ENCODE results near the gene GUSB. TPM values are rescaled to one million over a fixed set of nuclear protein-coding genes. Genes with fewer than 3 reads are reported as not detected.
A peak's percentile ranks its signal among the peaks of the same experiment; 100 is the strongest.
"Not testable (repeated sequence)": the region's sequence is repeated elsewhere in the genome, so short reads cannot be mapped to it uniquely, and the experiment has no call there.

The GUSB gene
- total RNA-seq, 2 experiments from 2014 or later, result 49.5 to 50.9 TPM

DNA sequence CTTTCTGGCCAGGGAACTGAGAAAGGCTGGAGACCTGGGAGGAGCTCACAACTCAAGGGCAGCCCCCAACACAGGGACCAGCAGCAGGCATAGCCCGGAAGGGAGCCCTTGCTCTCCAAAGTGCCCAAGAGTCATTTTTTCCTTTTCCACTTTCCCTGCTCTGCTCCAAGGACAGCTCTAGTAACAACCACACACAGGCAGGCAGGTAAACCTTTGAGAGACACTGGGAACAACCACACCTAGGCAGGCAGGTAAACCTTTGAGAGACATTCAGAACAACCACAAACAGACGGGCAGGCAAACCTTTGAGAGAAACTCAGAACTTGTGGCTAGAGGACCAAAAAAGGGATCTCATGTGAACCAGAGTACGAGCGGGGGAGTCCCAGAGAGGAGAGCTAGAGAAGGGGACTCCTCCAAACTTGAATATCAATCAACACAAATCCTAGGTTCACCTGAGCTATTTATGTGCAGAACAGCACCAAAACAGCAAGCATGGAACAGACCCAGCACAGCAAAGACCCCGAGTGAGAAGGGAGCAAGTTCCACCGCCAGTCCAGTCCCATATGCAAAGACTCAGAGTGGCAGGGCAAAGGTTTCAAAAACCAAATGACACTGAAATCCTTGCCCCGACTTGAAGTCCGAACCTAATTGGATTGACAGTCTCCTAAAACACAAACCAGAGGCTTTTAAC is 33.6 kb upstream of the GUSB start:
- H3K79me2 ChIP-seq (ENCODE audit: insufficient read depth, low read depth, low read length), result no peaks in the 10 kb centered on the region
- ChIA-PET POLR2A (interaction anchor here (0.6 to 1.3 kb wide), 3 partner anchors 14 to 155 kb away, joined by 3 to 5 read pairs (median 3); no protein-coding TSS in a partner anchor), CTCF (ENCODE audit: unreplicated experiment) (no interaction called here)
- H3K36me3 ChIP-seq (ENCODE audit: insufficient read depth, low read length), result no peaks in the 10 kb centered on the region
- no TSS peak for BruUV-seq (replicated peaks)
- H3K4me3 ChIP-seq (ENCODE audit: low read depth, low read length, poor library complexity, severe bottlenecking), result no peak overlapping the region
- no peaks in the 10 kb centered on the region for H3K4me1 ChIP-seq (ENCODE audit: insufficient read depth, low read length, poor library complexity, severe bottlenecking)
- TF ChIP-seq EZH2phosphoT487 (IDR thresholded peaks at IDR 0.05; ENCODE audit: borderline replicate concordance, low read depth, low read length), result no peak
- TF ChIP-seq, protein P1, sequence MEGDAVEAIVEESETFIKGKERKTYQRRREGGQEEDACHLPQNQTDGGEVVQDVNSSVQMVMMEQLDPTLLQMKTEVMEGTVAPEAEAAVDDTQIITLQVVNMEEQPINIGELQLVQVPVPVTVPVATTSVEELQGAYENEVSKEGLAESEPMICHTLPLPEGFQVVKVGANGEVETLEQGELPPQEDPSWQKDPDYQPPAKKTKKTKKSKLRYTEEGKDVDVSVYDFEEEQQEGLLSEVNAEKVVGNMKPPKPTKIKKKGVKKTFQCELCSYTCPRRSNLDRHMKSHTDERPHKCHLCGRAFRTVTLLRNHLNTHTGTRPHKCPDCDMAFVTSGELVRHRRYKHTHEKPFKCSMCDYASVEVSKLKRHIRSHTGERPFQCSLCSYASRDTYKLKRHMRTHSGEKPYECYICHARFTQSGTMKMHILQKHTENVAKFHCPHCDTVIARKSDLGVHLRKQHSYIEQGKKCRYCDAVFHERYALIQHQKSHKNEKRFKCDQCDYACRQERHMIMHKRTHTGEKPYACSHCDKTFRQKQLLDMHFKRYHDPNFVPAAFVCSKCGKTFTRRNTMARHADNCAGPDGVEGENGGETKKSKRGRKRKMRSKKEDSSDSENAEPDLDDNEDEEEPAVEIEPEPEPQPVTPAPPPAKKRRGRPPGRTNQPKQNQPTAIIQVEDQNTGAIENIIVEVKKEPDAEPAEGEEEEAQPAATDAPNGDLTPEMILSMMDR (conservative IDR thresholded peaks at IDR 0.05; ENCODE audit: low read length), result no peak
- H3K4me2 ChIP-seq (ENCODE audit: low read length), result no peak overlapping the region
- no peak for DNase-seq (ENCODE audit: low spot score)
- intact Hi-C loops (cut with micrococcal nuclease; ENCODE audit: unreplicated experiment), result no loop called here
- no peaks in the 10 kb centered on the region for H3K9me2 ChIP-seq (ENCODE audit: insufficient read depth, low read length)
- no peaks in the 10 kb centered on the region for H4K20me1 ChIP-seq (ENCODE audit: insufficient read depth, low read length)
- H3K27ac ChIP-seq (ENCODE audit: low read depth, low read length, poor library complexity, severe bottlenecking), result no peak overlapping the region
- no peaks in the 10 kb centered on the region for H3K9me3 ChIP-seq (ENCODE audit: low read length)
- H2AFZ ChIP-seq (ENCODE audit: low read length), result no peak overlapping the region

DNA sequence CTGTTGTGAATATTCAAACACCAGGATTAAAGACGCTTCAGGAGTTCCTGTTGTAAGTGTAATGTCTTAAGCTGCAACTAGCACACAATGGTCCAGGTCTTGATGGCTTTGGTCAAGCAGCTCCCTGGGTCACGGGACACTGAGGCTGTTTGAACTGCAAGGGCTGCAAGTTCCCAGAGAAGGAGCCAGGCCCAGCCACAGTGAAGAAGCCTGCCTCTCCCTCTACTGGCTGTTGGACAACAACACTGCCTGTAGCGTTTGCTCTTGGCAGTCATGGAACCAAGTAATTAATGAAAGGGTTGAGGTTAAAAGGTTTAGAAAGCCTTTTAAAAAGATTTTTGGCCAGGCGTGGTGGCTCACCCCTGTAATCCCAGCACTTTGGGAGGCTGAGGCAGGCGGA is 31.9 kb upstream of the GUSB start:
- DNase-seq (ENCODE audit: low spot score), result peak; percentile 27
- no TSS peak for BruUV-seq (replicated peaks)
- H3K79me2 ChIP-seq (ENCODE audit: insufficient read depth, low read depth, low read length), result no peaks in the 10 kb centered on the region
- ChIA-PET POLR2A (interaction anchor here (0.6 kb wide), 1 partner anchor 215 kb away, joined by 5 read pairs; no protein-coding TSS in a partner anchor), CTCF (ENCODE audit: unreplicated experiment) (no interaction called here)
- H3K4me3 ChIP-seq (ENCODE audit: low read depth, low read length, poor library complexity, severe bottlenecking), result no peak overlapping the region
- TF ChIP-seq, protein P1 (conservative IDR thresholded peaks at IDR 0.05; ENCODE audit: low read length), result peak; percentile 47
- TF ChIP-seq EZH2phosphoT487 (IDR thresholded peaks at IDR 0.05; ENCODE audit: borderline replicate concordance, low read depth, low read length), result no peak
- no peak overlapping the region for H2AFZ ChIP-seq (ENCODE audit: low read length)
- intact Hi-C loops (cut with micrococcal nuclease; ENCODE audit: unreplicated experiment), result no loop called here
- H3K4me1 ChIP-seq (ENCODE audit: insufficient read depth, low read length, poor library complexity, severe bottlenecking), result no peaks in the 10 kb centered on the region
- H3K36me3 ChIP-seq (ENCODE audit: insufficient read depth, low read length), result no peaks in the 10 kb centered on the region
- H3K9me2 ChIP-seq (ENCODE audit: insufficient read depth, low read length), result no peaks in the 10 kb centered on the region
- H3K9me3 ChIP-seq (ENCODE audit: low read length), result no peaks in the 10 kb centered on the region
- H4K20me1 ChIP-seq (ENCODE audit: insufficient read depth, low read length), result no peaks in the 10 kb centered on the region
- H3K27ac ChIP-seq (ENCODE audit: low read depth, low read length, poor library complexity, severe bottlenecking), result no peak overlapping the region
- H3K4me2 ChIP-seq (ENCODE audit: low read length), result no peak overlapping the region

DNA sequence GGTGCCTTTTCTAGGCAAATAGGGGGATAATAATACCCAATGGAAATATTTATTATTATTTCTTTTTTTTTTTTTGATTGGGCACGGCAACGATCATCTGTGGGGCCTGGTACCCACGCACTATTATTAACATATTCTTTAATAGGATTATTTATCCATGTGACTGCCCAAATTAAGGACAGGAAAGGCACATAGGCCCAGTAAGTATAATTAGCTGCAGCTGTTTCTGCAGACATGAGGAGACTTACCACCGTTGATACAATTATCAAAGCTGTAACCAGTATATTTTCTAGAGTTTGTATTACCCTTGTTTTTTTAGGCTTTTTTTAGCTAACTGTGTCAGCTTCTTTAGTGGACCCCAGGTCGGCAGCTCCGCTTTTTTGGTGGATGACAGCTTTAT is 25.2 kb upstream of the GUSB start:
- H3K9me2 ChIP-seq (ENCODE audit: insufficient read depth, low read length), result no peaks in the 10 kb centered on the region
- TF ChIP-seq, protein P1 (conservative IDR thresholded peaks at IDR 0.05; ENCODE audit: low read length), result no peak
- TF ChIP-seq EZH2phosphoT487 (IDR thresholded peaks at IDR 0.05; ENCODE audit: borderline replicate concordance, low read depth, low read length), result no peak
- intact Hi-C loops (cut with micrococcal nuclease; ENCODE audit: unreplicated experiment), result no loop called here
- H2AFZ ChIP-seq (ENCODE audit: low read length), result peak overlapping the region; percentile 68; the same call in 1 of the 2 replicates
- H3K36me3 ChIP-seq (ENCODE audit: insufficient read depth, low read length), result no peaks in the 10 kb centered on the region
- H3K4me3 ChIP-seq (ENCODE audit: low read depth, low read length, poor library complexity, severe bottlenecking), result no peak overlapping the region
- no peak overlapping the region for H3K4me2 ChIP-seq (ENCODE audit: low read length)
- no peaks in the 10 kb centered on the region for H3K9me3 ChIP-seq (ENCODE audit: low read length)
- no peak for DNase-seq (ENCODE audit: low spot score)
- no peaks in the 10 kb centered on the region for H3K4me1 ChIP-seq (ENCODE audit: insufficient read depth, low read length, poor library complexity, severe bottlenecking)
- BruUV-seq (replicated peaks), result no TSS peak
- ChIA-PET POLR2A (interaction anchor here (1.2 to 1.3 kb wide), 2 partner anchors 9 to 600 kb away, joined by 3 to 5 read pairs; no protein-coding TSS in a partner anchor), CTCF (ENCODE audit: unreplicated experiment) (no interaction called here)
- H4K20me1 ChIP-seq (ENCODE audit: insufficient read depth, low read length), result no peaks in the 10 kb centered on the region
- H3K79me2 ChIP-seq (ENCODE audit: insufficient read depth, low read depth, low read length), result no peaks in the 10 kb centered on the region
- no peak overlapping the region for H3K27ac ChIP-seq (ENCODE audit: low read depth, low read length, poor library complexity, severe bottlenecking)

DNA sequence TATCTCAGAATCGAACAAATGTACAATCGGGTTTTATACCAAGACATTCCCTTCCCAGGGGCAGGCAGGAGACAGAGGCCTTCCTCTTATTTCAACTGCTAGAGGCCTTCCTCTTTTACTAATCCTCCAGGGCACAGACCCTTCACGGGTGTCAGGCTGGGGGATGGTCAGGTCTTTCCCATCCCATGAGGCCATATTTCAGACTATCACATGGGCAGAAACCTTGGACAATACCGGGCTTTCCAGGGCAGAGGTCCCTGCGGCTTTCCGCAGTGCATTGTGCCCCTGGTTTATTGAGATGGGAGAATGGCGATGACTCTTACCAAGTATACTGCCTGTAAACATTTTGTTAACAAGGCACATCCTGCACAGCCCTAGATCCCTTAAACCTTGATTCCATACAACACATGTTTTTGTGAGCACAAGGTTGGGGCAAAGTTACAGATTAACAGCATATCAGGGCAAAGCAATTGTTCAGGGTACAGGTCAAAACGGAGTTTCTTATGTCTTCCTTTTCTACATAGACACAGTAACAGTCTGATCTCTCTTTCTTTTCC is 23.2 kb upstream of the GUSB start:
- CTCF ChIA-PET (ENCODE audit: unreplicated experiment); BruUV-seq (replicated peaks); H3K79me2 ChIP-seq (ENCODE audit: insufficient read depth, low read depth, low read length); H3K4me1 ChIP-seq (ENCODE audit: insufficient read depth, low read length, poor library complexity, severe bottlenecking); H4K20me1 ChIP-seq (ENCODE audit: insufficient read depth, low read length); H3K4me2 ChIP-seq (ENCODE audit: low read length); H3K9me3 ChIP-seq (ENCODE audit: low read length); H3K27ac ChIP-seq (ENCODE audit: low read depth, low read length, poor library complexity, severe bottlenecking); H3K9me2 ChIP-seq (ENCODE audit: insufficient read depth, low read length); H3K36me3 ChIP-seq (ENCODE audit: insufficient read depth, low read length); H3K4me3 ChIP-seq (ENCODE audit: low read depth, low read length, poor library complexity, severe bottlenecking); intact Hi-C loops (cut with micrococcal nuclease; ENCODE audit: unreplicated experiment); DNase-seq (ENCODE audit: low spot score): not testable (repeated sequence)
- peak overlapping the region; percentile 28; the same call in 1 of the 2 replicates for H2AFZ ChIP-seq (ENCODE audit: low read length)
- POLR2A ChIA-PET, result interaction anchor here (0.6 kb wide), 1 partner anchor 167 kb away, joined by 3 read pairs; no protein-coding TSS in a partner anchor
